NCI-H345 treated with DMSO at 0.1 percent for 48 hours (cell line): ENCODE measurements around the gene LSM7.
"Not testable (repeated sequence)": the region's sequence is repeated elsewhere in the genome, so short reads cannot be mapped to it uniquely, and the experiment has no call there.

ENCODE experiments used
- DNase-seq: peaks from one replicate; lab custom pipeline; 2025; ENCODE audit not compliant: unreplicated experiment; lab: John Stamatoyannopoulos, UW

The LSM7 gene

GRCh38 chr19:2282062-2282861 is 46.1 kb downstream of the LSM7 start, which contains the start of gene PEAK3:
Gene PEAK3, minus strand, starts transcription at chr19:2282175. Its CDS starts 1,244 bp downstream, at chr19:2280931.
- no peak for DNase-seq

DNA sequence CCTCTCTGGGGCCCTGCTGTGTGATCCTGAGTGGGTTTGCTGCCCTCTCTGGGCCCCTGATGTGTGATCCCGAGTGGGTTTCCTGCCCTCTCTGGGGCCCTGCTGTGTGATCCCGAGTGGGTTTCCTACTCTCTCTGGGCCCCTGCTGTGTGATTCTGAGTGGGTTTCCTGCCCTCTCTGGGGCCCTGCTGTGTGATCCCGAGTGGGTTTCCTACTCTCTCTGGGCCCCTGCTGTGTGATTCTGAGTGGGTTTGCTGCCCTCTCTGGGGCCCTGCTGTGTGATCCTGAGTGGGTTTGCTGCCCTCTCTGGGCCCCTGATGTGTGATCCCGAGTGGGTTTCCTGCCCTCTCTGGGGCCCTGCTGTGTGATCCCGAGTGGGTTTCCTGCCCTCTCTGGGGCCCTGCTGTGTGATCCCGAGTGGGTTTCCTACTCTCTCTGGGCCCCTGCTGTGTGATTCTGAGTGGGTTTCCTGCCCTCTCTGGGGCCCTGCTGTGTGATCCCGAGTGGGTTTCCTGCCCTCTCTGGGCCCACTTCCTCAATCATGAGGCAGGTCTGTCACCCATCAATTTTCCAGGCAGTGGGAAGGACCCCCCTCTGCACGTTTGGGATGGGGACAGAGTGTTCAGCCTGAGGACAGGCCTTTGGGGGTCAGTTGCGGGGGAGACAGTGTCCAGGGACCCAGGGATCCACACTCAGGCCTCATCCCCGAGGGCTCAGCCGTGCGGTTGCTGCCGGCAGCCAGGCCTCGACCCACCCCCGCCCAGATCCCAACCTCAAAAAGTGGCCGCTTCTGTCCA is 46.9 kb downstream of the LSM7 start:
- DNase-seq = not testable (repeated sequence)

DNA sequence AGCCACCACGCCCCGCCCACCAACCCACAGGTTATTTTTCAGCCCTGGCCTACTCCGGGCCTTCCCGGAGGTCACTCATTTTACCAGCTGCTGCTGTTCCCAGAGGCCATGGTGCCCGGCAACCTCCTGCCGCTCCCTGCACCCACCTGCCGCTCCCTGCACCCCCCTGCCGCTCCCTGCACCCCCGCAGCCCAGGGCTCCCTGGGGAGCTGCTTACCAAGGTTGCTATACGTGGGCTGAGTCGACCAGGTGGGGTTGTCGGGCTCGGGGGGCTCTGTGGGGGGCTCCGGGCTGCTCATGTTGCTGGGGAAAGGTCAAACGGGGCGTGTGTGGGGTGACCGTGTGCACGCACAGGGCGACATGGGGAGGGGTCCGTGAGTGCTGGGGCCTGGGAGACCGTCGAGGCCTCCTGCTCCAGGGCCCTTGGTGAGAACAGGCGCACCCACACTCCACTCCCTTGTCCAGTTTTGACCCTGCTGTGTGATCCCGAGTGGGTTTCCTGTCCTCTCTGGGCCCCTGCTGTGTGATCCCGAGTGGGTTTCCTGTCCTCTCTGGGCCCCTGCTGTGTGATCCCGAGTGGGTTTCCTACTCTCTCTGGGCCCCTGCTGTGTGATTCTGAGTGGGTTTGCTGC is 47.6 kb downstream of the LSM7 start:
- DNase-seq = no peak

DNA sequence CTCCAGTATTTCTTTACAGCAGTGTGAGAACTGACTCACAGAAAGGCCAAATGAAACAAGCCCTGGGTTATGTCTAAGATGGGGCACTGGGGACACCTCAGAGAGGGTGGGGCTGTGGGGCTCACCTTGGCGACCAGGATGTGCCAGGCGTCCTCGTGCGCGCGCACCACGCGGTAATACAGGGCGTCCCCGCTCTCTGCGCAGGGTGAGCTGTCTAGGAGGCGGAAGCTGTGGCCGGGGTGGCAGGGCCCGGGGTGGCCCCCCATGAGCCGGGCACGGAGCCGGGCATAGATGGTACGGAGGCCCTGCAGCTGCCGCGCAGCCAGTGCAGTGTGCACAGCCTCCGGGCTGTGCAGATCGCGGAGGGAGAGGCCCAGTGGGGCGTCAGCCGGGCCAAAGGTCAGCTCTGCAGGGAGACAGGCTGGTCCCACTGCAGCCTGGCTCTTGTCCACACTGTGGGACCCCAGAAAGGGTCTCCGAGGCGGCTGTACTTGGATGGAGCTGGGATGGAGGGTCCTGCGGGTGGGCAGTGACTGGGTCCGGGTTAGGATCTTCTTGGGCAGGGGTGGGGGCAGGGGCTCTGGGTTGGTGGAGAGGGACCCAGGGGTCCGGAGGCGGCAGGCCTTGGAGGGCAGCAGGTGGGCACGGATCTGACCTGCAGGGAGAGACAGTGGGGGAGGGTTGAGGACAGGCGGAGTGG is 49.8 kb downstream of the LSM7 start:
- DNase-seq = no peak

GRCh38 chr19:2277138-2277537 is 51.2 kb downstream of the LSM7 start:
- DNase-seq = no peak

DNA sequence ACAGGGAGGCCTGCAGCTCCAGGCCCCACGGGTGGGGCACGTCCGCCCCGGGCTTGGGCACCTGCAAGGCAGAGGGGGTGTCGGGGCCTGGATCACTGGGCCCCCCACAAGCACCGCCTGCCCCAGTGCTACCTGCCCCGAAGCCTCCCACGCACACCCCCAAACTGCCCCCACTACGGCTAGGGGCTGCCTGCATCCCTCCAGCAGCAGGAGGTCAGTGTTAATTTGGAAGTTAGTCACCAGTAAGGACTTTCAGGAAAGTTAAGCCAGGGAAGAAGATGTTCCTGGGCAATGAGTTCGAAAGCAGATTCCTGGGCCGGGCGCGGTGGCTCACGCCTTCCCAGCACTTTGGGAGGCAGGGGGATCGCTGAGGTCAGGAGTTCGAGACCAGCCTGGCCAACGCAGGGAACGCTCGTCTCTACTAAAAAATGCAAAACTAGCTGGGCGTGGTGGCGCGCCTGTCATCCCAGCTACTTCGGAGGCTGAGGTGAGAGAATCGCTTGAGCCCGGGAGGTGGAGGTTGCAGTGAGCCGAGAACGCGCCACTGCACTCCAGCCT is 51.9 kb downstream of the LSM7 start:
- DNase-seq = no peak

- DNase-seq = no peak
Measured at GRCh38 chr19:2275588-2276428, 52.6 kb downstream of the LSM7 start.

GRCh38 chr19:2274931-2275535 is 53.4 kb downstream of the LSM7 start:
- DNase-seq = peak; percentile 17

DNA sequence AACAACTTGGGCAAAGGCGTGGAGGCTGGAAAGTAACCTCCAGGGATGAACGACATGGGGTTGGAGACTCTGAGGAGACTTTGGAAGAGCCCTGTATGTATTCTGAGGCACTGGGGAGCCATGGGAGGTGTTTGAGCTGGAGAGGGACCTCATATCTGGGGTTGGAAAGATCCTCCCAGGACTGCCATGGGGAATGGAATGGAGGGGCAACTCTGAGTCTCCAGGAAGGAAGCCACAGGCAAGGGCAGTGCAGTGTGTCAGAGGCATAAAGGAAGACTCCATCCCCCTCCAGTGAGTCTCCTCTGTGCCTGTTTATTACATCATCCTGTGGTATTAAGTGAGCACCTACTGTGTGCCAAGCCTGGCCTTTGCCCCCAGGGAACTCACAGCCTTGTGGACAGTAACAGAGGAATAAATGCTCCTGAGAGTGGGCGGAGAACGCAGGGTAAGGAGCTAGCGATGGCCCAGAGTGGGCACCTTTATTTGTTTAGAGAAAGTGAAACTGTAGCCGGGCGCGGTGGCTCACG is 54.1 kb downstream of the LSM7 start:
- no peak for DNase-seq

- peak; percentile 46 for DNase-seq
Measured at GRCh38 chr19:2273356-2274184, 54.8 kb downstream of the LSM7 start.
